H1 (cell line): ENCODE data around the gene LSM6. TPM values are rescaled to one million over a fixed set of nuclear protein-coding genes. Genes with fewer than 3 reads are reported as not detected.

Source experiments
- JUN ChIP-seq: IDR thresholded peaks from 2 replicates; pipeline ENCODE4 v1.6.1; 2011; ENCODE audit warnings: low read depth, mild to moderate bottlenecking, improper control_type of control experiment, low read length
- polyA plus RNA-seq, 7 experiments: library from polyadenylated mRNA; depleted of rRNA in 3 of 7; stranded (reverse) in 5 of 7; unstranded in 2 of 7; fragments of >200 nt in 5 of 7; fragments of 200-250 nt in 2 of 7; gene quantifications; 1 replicate in 5 of 7; 2 replicates in 1 of 7; 4 replicates in 1 of 7; pipeline versions ENCODE4 v1.2.1 to v1.2.3, GENCODE V29; 2011 to 2013; ENCODE audit warnings: missing spikeins in 2 of 7, mixed read lengths in 2 of 7
- total RNA-seq: library from RNA; stranded (reverse); fragmentation: NEBNext Ultra II Directional; extraction: Animal tissue kit (Norgen Biotek cat#: 25700); gene quantifications from 2 replicates; pipeline ENCODE4 v1.2.1, GENCODE V29; 2021

LSM6 gene
- total and polyA plus RNA-seq, 2 of the 8 experiments (the other 6 are each of a cell fraction or from before 2014, with no cell fraction given), result 40.2 to 63.4 TPM

GRCh38 chr4:146186041-146186440 is 10.5 kb downstream of the LSM6 start (continued):
- TF ChIP-seq JUN, result no peak
